Fibroblast of lung (primary cell): ENCODE data around the gene JAZF1.

Source experiments
- EZH2 ChIP-seq: IDR thresholded peaks from 2 replicates; pipeline ENCODE4 v1.5.1; 2012; ENCODE audit warnings: low read length, control low read depth, mild to moderate bottlenecking; ENCODE audit errors: missing control alignments
- TF ChIP-seq, protein P1 (sequence below), 2 donors: IDR thresholded peaks in 1 of 2; conservative IDR thresholded peaks in 1 of 2; 1 replicate in 1 of 2; 2 replicates in 1 of 2; pipeline ENCODE4 v1.5.1; 2011 to 2012; ENCODE audit warnings: low read length in 2 of 2, control low read depth in 1 of 2, inconsistent platforms in 1 of 2, low read depth in 1 of 2, mild to moderate bottlenecking in 1 of 2

- TF ChIP-seq, protein P1, sequence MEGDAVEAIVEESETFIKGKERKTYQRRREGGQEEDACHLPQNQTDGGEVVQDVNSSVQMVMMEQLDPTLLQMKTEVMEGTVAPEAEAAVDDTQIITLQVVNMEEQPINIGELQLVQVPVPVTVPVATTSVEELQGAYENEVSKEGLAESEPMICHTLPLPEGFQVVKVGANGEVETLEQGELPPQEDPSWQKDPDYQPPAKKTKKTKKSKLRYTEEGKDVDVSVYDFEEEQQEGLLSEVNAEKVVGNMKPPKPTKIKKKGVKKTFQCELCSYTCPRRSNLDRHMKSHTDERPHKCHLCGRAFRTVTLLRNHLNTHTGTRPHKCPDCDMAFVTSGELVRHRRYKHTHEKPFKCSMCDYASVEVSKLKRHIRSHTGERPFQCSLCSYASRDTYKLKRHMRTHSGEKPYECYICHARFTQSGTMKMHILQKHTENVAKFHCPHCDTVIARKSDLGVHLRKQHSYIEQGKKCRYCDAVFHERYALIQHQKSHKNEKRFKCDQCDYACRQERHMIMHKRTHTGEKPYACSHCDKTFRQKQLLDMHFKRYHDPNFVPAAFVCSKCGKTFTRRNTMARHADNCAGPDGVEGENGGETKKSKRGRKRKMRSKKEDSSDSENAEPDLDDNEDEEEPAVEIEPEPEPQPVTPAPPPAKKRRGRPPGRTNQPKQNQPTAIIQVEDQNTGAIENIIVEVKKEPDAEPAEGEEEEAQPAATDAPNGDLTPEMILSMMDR (conservative IDR thresholded peaks at IDR 0.05 in 1 of 2, IDR thresholded peaks at IDR 0.05 in 1 of 2; ENCODE audit: low read depth in 1 of 2, low read length in 2 of 2), result no peak
- TF ChIP-seq EZH2, result no peak
These were observed 68.6 kb downstream of the JAZF1 start for GRCh38 chr7:28112012-28112411.
